CD14-positive monocyte (primary cell): ENCODE data around the gene CASTOR1. TPM values are rescaled to one million over a fixed set of nuclear protein-coding genes. Genes with fewer than 3 reads are reported as not detected.

Source experiments
- DNase-seq, 3 donors: peaks; one replicate each; pipeline ENCODE4 v3.0.0-alpha.2; 2011 to 2022
- H2AFZ ChIP-seq: 2 replicates; pipeline ENCODE4 v1.6.0; 2012; ENCODE audit warnings: mild to moderate bottlenecking, low read depth, low read length, inconsistent platforms; ENCODE audit not compliant: insufficient read depth, poor library complexity, severe bottlenecking
- H3K27ac ChIP-seq, 2 donors: 1 replicate in 1 of 2; 2 replicates in 1 of 2; pipeline ENCODE4 v1.5.1; 2012 to 2013; ENCODE audit warnings: low read length in 2 of 2, control low read depth in 1 of 2, inconsistent platforms in 1 of 2, low read depth in 1 of 2, mild to moderate bottlenecking in 1 of 2
- H3K27me3 ChIP-seq, 2 donors: one replicate each; pipeline versions ENCODE4 v1.6.0 to v1.6.1; 2011 to 2013; ENCODE audit warnings: low read length in 2 of 2; ENCODE audit not compliant: control insufficient read depth in 2 of 2, insufficient read depth in 2 of 2
- H3K36me3 ChIP-seq, 2 donors: replicated peaks in 1 of 2; 1 replicate in 1 of 2; 2 replicates in 1 of 2; pipeline versions ENCODE4 v1.5.1 to v1.6.1; 2012 to 2013; ENCODE audit warnings: low read length in 2 of 2, control low read depth in 1 of 2, inconsistent platforms in 1 of 2, mild to moderate bottlenecking in 1 of 2; ENCODE audit not compliant: insufficient read depth in 2 of 2, control insufficient read depth in 1 of 2
- H3K4me1 ChIP-seq, 2 donors: 1 replicate in 1 of 2; 2 replicates in 1 of 2; pipeline versions ENCODE4 v1.5.1 to v1.6.1; 2012 to 2013; ENCODE audit warnings: low read length in 2 of 2, control low read depth in 1 of 2, inconsistent platforms in 1 of 2, mild to moderate bottlenecking in 1 of 2, moderate library complexity in 1 of 2; ENCODE audit not compliant: insufficient read depth in 2 of 2, control insufficient read depth in 1 of 2
- H3K4me2 ChIP-seq: replicated peaks from 2 replicates; pipeline ENCODE3; 2012; ENCODE audit warnings: low read length, moderate library complexity, mild to moderate bottlenecking; ENCODE audit not compliant: poor library complexity, severe bottlenecking; ENCODE audit errors: extremely low read depth
- H3K4me3 ChIP-seq, 3 experiments: fragments of 200-600 bp in 1 of 3; sonication (generic) in 1 of 3; replicated peaks in 1 of 3; 1 replicate in 2 of 3; 2 replicates in 1 of 3; pipeline ENCODE4 v1.5.1; 2011 to 2013; ENCODE audit warnings: low read length in 3 of 3, mild to moderate bottlenecking in 3 of 3, control low read depth in 2 of 3, low read depth in 2 of 3, inconsistent platforms in 1 of 3, moderate library complexity in 1 of 3
- H3K79me2 ChIP-seq: 2 replicates; pipeline ENCODE4 v1.6.0; 2012; ENCODE audit warnings: mild to moderate bottlenecking, control low read depth, inconsistent platforms, low read length, moderate library complexity; ENCODE audit not compliant: insufficient read depth
- H3K9ac ChIP-seq: 2 replicates; pipeline ENCODE4 v1.6.0; 2017; ENCODE audit warnings: low read length, mild to moderate bottlenecking; ENCODE audit not compliant: insufficient read depth, poor library complexity, severe bottlenecking
- H3K9me3 ChIP-seq, 2 donors: replicated peaks in 1 of 2; 1 replicate in 1 of 2; 2 replicates in 1 of 2; pipeline versions ENCODE4 v1.5.1 to v1.6.1; 2012 to 2013; ENCODE audit warnings: low read length in 2 of 2, control low read depth in 1 of 2; ENCODE audit not compliant: control insufficient read depth in 1 of 2, insufficient read depth in 1 of 2
- H4K20me1 ChIP-seq: 2 replicates; pipeline ENCODE4 v1.6.0; 2012; ENCODE audit warnings: mild to moderate bottlenecking, low read length, control low read depth, moderate library complexity; ENCODE audit not compliant: insufficient read depth
- H3K27ac Mint-ChIP-seq, 7 donors: one replicate each; pipeline ENCODE4 v1.8.0; 2020; ENCODE audit warnings: mild to moderate bottlenecking in 7 of 7, mixed read lengths in 7 of 7, moderate library complexity in 6 of 7, inconsistent platforms in 2 of 7
- H3K27me3 Mint-ChIP-seq, 3 donors: one replicate each; pipeline ENCODE4 v1.8.0; 2021 to 2022; ENCODE audit warnings: low read depth in 3 of 3, mild to moderate bottlenecking in 3 of 3, mixed read lengths in 3 of 3, moderate library complexity in 3 of 3, inconsistent platforms in 1 of 3
- H3K36me3 Mint-ChIP-seq, 2 donors: one replicate each; pipeline ENCODE4 v1.8.0; 2020; ENCODE audit warnings: mixed read lengths in 2 of 2, inconsistent platforms in 1 of 2, mild to moderate bottlenecking in 1 of 2
- H3K4me1 Mint-ChIP-seq: one replicate; pipeline ENCODE4 v1.8.0; 2020; ENCODE audit warnings: mild to moderate bottlenecking, mixed read lengths
- H3K4me3 Mint-ChIP-seq, 2 donors: one replicate each; pipeline ENCODE4 v1.8.0; 2020; ENCODE audit warnings: mild to moderate bottlenecking in 2 of 2, mixed read lengths in 2 of 2, moderate library complexity in 1 of 2
- H3K9me3 Mint-ChIP-seq, 7 donors: one replicate each; pipeline ENCODE4 v1.8.0; 2020 to 2022; ENCODE audit warnings: mixed read lengths in 7 of 7, mild to moderate bottlenecking in 6 of 7, moderate library complexity in 6 of 7, inconsistent platforms in 2 of 7
- CTCF ChIP-seq: fragments of 200-600 bp; IDR thresholded peaks from one replicate; pipeline ENCODE4 v1.8.0; 2022; ENCODE audit warnings: antibody characterized with exemption, mild to moderate bottlenecking
- WGBS: methylation state at CpG from one replicate; pipeline ENCODE4 v1.1.5; 2013; ENCODE audit warnings: missing lambda C conversion rate; ENCODE audit not compliant: insufficient coverage; 5-methylcytosine and 5-hydroxymethylcytosine counted together
- intact Hi-C, 2 donors: fragments of 100-400 bp; cut with micrococcal nuclease; formaldehyde crosslinking; loops; one replicate each; pipeline versions ENCODE4 v1.15.0 to v1.15.1; 2023
- polyA plus RNA-seq, 3 donors: library from polyadenylated mRNA; depleted of rRNA in 1 of 3; unstranded in 2 of 3; stranded (reverse) in 1 of 3; fragments of 300-500 nt in 2 of 3; fragments of >200 nt in 1 of 3; fragmentation: Illumina TruSeq in 2 of 3; gene quantifications; 1 replicate in 2 of 3; 2 replicates in 1 of 3; pipeline ENCODE4 v1.2.3, GENCODE V29; 2012 to 2021

CASTOR1 gene
- polyA plus RNA-seq, 3 donors: 6.4 to 15.5 (median 6.5) TPM

DNA sequence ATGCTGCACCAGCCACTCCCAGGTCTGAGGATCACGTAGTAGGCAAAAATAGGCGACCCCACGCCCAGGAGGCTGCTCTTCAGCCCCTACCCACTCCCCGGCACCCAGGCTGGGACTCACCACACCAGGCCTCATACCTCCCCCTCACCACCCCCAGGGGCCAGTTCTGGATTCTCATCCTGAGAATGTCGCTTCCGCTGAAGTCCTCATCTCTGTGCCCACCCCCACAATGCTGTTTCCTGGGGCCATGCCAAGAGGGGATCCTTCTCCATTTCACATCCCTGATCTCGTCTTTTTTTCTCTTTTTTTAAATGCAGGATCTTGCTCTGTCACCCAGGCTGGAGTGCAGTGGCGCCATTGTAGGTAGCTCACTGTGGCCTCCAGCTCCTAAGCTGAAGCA lies 21.0 kb downstream of the CASTOR1 start:
- peaks cover 91 to 100% of the 10 kb centered on the region in 2 donors for H3K4me1 ChIP-seq

More for the DNA sequence above, 21.0 kb downstream of the CASTOR1 start:
- TF ChIP-seq CTCF: no peak
- peak overlapping the region; percentile 69 to 94 for H3K4me3 Mint-ChIP-seq
- 59% methylated on average over 7 of the region's 8 CpGs for WGBS
- Histone ChIP-seq H3K79me2 (no peaks in the 10 kb centered on the region), H3K9ac (peak overlapping the region; percentile 91), H4K20me1 (no peaks in the 10 kb centered on the region), H3K36me3 (no peaks in the 10 kb centered on the region), H3K4me3 (peak overlapping the region in 1 of 3 experiments; percentile 83), H3K9me3 (no peaks in the 10 kb centered on the region), H2AFZ (no peak overlapping the region), H3K4me2 (peak overlapping the region; percentile 90), H3K27ac (peak overlapping the region in 1 of 2 donors; percentile 94), H3K27me3 (no peaks in the 10 kb centered on the region)
- intact Hi-C loops: loop anchor here in 1 of 2 donors (5.0 kb wide), 1 partner anchor 56 kb away; no protein-coding TSS in a partner anchor
- H3K27me3 Mint-ChIP-seq: peaks cover 7 to 25% (median 13%) of the 10 kb centered on the region in 3 donors
- DNase-seq: no peak
- peaks cover 0 to 7% (median 0%) of the 10 kb centered on the region in 7 donors for H3K9me3 Mint-ChIP-seq
- H3K36me3 Mint-ChIP-seq: peaks cover 31 to 36% of the 10 kb centered on the region in 2 donors
- peaks cover 88% of the 10 kb centered on the region for H3K4me1 Mint-ChIP-seq
- H3K27ac Mint-ChIP-seq: peak overlapping the region; percentile 96 to 99 (median 99)
